Stimulated activated naive CD4-positive, alpha-beta T cell treated with Interleukin-2 at 50 U/mL for 16 hours (primary cell): Measurements from ENCODE around the gene DOCK4.

ENCODE experiments used
- DNase-seq: peaks from one replicate; lab custom pipeline; 2025; lab: John Stamatoyannopoulos, UW

DOCK4 gene

GRCh38 chr7:111820121-111820520 is 386.1 kb downstream of the DOCK4 start:
- DNase-seq, result no peak

GRCh38 chr7:111815354-111815753 is 390.8 kb downstream of the DOCK4 start:
- no peak for DNase-seq

GRCh38 chr7:111813306-111813705 is 392.9 kb downstream of the DOCK4 start:
- no peak for DNase-seq

GRCh38 chr7:111806232-111806631 is 400.0 kb downstream of the DOCK4 start:
- DNase-seq, result no peak

GRCh38 chr7:111803015-111803758 is 403.0 kb downstream of the DOCK4 start:
- no peak for DNase-seq

GRCh38 chr7:111802194-111802772 is 403.9 kb downstream of the DOCK4 start:
- DNase-seq, result no peak

- no peak for DNase-seq
Measured at GRCh38 chr7:111801277-111801676, 404.9 kb downstream of the DOCK4 start.

- DNase-seq, result no peak
Measured at GRCh38 chr7:111796671-111797070, 409.5 kb downstream of the DOCK4 start.

GRCh38 chr7:111789870-111790269 is 416.3 kb downstream of the DOCK4 start:
- DNase-seq, result no peak

- no peak for DNase-seq
Measured at GRCh38 chr7:111789048-111789320, 417.2 kb downstream of the DOCK4 start.

- DNase-seq, result no peak
Measured at GRCh38 chr7:111788286-111789047, 417.7 kb downstream of the DOCK4 start.

- no peak for DNase-seq
Measured at GRCh38 chr7:111787741-111788140, 418.5 kb downstream of the DOCK4 start.

GRCh38 chr7:111787099-111787498 is 419.1 kb downstream of the DOCK4 start:
- no peak for DNase-seq

- no peak for DNase-seq
Measured at GRCh38 chr7:111785076-111785475, 421.1 kb downstream of the DOCK4 start.

- DNase-seq, result no peak
Measured at GRCh38 chr7:111784296-111784695, 421.9 kb downstream of the DOCK4 start.

GRCh38 chr7:111783854-111784253 is 422.3 kb downstream of the DOCK4 start:
- no peak for DNase-seq

- DNase-seq, result no peak
Measured at GRCh38 chr7:111780527-111780926, 425.7 kb downstream of the DOCK4 start.

GRCh38 chr7:111775206-111775605 is 431.0 kb downstream of the DOCK4 start:
- DNase-seq, result no peak

GRCh38 chr7:111772716-111773115 is 433.5 kb downstream of the DOCK4 start:
- DNase-seq, result no peak

GRCh38 chr7:111771638-111772037 is 434.6 kb downstream of the DOCK4 start:
- no peak for DNase-seq

GRCh38 chr7:111770116-111770515 is 436.1 kb downstream of the DOCK4 start:
- DNase-seq, result no peak

GRCh38 chr7:111765751-111766643 is 440.2 kb downstream of the DOCK4 start:
- DNase-seq, result no peak
